Activated T-cell treated with anti-CD3 and anti-CD28 coated beads for 4 hours (primary cell): Measurements from ENCODE around the gene NAGPA.

Experiments
- DNase-seq: peaks from one replicate; pipeline ENCODE4 v3.0.0-alpha.2; 2020

The NAGPA gene

DNA sequence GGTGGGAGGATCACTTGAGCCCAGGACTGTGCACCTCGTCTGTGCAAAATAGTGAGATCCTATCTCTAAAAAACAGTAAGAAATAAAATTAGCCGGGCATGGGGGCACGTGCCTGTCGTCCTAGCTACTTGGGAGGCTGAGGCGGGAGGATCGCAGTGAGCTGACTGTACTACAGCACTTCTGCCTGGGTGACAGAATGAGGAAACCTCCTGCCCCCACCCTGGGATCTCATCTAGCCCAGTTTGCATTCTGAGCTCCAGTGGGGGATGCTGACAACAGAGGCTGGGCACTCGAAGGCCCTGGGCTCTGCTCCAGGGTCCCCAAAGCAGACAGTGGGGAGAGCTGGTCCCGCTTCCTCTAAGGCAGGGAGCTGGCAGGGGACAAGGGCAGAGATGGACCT is 7.1 kb downstream of the NAGPA start:
- DNase-seq = no peak

DNA sequence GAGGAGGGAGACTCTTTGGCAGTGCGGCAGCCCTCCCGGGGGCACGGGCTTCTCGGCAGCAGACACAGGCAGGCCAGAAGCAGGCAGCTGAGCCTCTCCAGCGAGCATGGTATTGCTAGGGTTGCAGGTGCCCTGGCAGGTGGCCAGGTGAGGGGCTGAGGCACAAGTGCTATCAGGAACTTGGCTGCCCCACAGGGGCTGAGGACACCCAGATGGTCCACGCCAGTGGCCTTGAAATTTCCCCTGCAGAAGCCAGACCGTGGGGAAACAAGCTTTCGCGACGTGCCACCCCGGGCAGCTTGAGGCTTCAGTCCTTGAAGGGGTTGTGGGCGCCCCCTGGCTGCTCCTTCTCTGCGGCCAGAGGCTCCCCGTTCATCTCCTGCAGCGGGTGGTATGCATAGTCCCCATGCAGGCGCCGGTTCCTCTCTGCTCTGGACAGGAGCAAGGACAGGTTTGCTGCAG is 8.5 kb downstream of the NAGPA start:
- no peak for DNase-seq

DNA sequence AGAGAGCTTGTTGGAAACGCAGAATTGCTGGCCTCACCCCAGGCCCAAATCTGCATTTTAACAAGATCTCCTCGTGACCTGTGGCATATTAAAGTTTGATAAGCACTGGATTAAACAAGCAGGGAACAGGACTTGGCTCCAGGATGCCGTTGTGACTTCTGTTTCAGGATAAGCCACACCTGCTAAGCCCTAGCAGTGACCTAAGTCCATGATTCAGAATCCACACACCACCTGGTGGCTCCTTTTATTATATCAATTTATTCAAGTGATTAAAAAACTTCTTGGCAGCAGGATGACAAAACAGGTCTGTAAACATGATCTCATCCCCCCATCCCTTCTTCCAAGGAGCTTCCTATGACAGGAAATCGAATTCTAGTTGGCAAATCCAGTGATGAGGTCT is 9.1 kb downstream of the NAGPA start:
- no peak for DNase-seq

DNA sequence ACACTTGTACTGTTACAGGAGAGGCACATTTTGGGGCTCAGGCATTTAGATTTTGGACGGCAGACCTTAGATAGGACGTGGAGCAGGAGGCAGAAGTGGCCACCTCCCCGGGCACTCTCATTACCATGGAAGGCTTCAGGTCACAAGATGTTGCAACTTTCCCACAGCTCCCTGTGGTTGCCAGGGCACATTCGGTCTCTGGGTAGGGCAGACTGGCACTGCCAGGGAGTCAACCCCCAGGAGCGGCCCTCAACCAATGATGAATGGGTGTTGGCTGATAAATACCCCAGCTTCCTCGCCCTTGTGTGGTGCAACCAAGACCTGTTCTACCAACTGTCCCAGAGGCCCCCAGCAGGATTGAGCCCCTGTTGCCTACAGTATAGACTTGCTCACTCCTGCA is 11.2 kb downstream of the NAGPA start:
- DNase-seq = no peak

GRCh38 chr16:5020551-5020950 is 13.2 kb downstream of the NAGPA start:
- no peak for DNase-seq

DNA sequence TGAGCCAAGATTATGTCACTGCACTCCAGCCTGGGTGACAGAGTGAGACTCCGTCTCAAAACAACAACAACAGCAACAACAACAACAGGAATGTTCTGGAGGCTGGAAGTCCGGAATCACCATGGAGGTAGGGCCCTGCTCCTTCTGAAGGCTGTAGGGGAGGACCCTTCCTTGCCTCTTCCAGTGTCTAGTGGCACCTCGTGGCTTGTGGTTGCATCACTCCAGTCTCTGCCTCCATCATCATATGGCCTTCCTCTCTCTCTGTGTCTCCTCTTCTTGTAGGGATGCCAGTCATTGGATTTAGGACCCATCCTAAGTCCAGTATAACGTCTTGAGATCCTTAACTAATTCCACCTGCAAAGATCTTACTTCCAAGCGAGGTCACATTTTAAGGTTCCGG is 14.0 kb downstream of the NAGPA start:
- no peak for DNase-seq

DNA sequence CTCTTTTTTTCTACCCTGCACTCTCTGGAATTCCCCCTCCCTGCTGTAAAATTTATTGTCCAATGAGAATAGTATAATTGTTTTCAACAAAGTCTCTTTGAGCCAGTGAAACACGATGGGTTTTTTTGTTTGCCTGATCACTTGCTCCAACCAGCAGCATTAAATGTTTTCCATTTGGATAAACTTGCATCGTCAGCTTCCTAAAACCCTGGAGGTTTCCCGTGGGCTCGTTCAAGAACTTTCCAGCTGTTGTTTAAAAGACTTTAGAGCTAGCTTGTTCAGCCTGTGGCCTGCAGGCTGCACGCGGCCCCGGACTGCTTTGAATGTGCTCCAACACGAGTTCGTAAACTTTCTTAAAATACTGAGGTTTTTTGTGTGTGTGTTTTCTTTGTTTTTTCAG is 14.9 kb downstream of the NAGPA start:
- no peak for DNase-seq

- DNase-seq = no peak
These were observed 16.1 kb downstream of the NAGPA start for GRCh38 chr16:5017678-5017969.

DNA sequence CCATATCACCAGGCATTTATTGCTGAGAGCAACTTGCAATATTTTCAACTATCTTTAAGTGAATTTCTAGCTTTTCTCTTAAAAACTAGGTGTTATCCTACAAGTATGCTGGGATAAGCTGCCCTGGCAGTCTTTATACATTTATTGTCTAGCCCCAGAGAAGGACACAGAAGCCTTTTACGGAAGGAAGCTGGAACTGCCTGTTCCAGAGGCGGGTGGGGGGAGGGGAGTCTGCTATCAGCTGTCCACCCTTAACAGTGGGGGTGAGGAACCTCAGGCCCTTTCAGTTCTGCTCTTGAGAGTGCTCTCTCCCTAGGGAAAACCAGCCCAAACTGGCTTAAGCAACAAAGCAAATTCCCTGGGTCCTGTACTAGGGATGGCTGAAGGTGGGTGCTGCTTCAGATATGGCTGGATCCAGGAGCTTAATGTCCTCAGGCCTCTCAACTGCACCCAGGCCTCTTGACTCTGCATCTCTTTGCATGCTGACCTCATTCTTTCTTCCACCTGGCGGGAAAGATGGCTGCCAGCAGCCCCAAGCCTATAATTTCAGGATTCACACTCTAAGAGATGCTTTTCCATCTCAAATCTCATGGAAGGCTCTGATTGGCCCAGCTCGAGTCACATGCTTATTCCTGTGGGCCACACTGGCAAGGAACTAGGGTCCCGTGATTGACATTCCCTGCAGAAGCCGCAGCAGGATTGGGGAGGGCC is 16.6 kb downstream of the NAGPA start:
- no peak for DNase-seq

- DNase-seq = no peak
These were observed 17.8 kb downstream of the NAGPA start for GRCh38 chr16:5015887-5016286.

GRCh38 chr16:5015351-5015750 is 18.4 kb downstream of the NAGPA start:
- DNase-seq = no peak

DNA sequence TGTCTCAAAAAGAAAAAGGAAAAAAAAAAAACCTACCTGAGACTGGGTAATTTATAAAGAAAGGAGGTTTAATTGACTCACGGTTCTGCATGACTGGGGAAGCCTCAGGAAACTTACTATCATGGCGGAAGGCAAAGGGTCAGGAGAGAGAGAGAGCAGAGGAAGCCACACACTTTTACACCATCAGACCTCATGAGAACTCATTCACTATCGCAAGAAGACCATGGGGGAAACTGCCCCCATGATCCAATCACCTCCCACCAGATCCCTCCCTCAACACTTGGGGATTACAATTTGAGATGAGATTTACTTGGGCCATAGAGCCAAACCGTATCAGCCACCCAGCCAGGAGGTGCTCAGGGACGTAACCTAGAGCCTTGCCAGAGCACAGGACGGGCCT is 20.8 kb downstream of the NAGPA start:
- DNase-seq = no peak

GRCh38 chr16:5011637-5012036 is 22.1 kb downstream of the NAGPA start:
- DNase-seq = no peak

DNA sequence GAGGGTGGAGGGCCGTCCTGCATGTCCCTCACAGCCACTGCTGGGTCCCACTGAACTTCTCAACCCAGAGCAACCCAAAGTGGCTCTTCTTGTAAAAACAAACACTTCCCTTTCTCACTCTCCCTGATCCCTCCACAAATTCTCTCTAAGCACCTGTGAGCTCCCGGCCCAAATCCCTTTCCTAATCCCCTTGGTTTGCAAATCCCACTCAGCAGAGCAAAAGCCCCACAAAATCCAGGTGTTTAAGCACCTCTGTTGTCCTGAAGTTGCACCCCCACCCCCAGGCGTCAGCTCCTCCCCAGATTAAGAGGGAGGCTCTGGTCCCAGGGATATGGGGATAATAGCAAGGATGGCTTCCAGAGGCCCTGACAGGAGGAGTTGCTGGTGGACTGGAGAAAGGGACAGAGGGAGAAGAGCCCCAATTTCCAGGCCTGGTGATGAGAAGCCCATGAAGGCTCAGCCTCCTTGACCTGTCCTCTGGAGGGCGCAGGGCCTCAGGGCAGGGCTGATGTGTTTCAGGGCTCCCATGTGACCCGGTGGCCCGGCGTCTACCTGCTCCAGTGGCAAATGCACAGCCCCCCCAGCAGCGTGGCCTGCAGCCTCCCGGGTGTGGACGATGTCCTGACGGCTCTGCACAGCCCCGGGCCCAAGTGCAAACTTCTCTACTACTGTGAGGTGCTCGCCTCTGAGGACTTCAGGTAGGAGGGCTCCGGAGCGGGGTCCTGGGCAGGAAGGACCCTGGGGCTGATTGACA is 23.0 kb downstream of the NAGPA start:
- DNase-seq = no peak

- DNase-seq = no peak
These were observed 25.4 kb downstream of the NAGPA start for GRCh38 chr16:5008311-5008731.

GRCh38 chr16:5007256-5007655 is 26.5 kb downstream of the NAGPA start:
- DNase-seq = no peak

DNA sequence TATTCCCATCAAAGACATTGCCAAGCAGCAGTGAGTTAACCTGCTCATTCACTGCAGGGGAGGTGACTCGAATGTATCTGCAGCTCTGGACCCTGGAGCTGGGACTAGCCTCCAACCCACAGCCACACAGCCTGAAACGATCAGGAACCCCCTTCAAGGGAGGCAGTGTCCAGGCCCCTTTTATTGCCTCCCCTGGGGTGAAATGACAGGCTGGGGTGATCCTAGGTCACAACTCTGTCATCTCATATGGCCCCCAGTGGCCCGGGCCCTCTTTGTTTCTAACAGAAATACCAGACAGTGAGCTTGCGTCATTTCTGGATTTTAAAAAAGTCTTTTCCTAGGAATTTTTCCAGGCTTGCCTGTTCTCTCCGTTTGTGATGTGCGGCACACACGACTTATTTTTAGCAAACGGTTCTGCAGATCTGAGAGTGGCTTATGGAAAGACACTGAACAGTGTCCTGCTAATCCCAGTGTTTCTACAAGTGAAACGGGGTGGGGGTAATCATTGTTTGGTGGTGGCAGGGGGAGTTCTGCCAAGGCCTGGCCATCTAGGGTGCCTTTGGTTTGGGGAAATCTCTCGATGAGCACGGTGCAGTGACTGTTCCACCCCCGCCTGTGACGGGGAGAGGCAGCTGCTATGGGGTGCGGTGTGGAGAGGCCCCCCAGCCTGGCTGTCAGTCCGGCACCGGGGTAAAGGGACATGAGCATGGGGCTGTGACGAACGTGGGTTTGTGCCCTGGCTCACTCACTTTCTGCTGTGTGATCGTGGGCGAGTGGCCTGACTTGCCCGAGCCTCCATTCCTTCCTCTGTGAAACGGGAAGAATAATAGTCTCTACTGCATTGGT is 27.2 kb downstream of the NAGPA start:
- no peak for DNase-seq

GRCh38 chr16:5005916-5006315 is 27.8 kb downstream of the NAGPA start:
- DNase-seq = no peak

- DNase-seq = no peak
These were observed 29.4 kb downstream of the NAGPA start for GRCh38 chr16:5004311-5004710.

DNA sequence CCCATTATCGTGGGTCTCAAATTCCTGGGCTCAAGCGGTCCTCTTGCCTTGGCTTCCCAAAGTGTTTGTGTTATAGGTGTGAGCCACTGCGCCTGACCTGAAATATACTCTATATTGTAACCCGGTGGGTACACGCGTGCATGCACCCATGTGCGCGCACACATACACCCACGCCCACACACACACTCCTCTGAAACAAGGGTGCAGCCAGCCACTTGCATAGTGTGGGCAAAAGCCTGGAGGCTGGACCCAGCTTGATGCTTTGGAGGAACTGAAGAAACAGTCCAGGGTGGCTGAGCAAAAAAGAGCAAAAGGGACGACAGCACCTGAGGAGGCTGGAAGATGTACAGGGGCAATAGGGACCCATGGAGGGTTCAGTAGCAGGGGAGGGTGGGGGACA is 29.9 kb downstream of the NAGPA start:
- DNase-seq = no peak

GRCh38 chr16:5003211-5003610 is 30.5 kb downstream of the NAGPA start:
- DNase-seq = no peak

GRCh38 chr16:5002699-5003143 is 31.0 kb downstream of the NAGPA start:
- no peak for DNase-seq

GRCh38 chr16:5001986-5002385 is 31.7 kb downstream of the NAGPA start:
- DNase-seq = no peak

DNA sequence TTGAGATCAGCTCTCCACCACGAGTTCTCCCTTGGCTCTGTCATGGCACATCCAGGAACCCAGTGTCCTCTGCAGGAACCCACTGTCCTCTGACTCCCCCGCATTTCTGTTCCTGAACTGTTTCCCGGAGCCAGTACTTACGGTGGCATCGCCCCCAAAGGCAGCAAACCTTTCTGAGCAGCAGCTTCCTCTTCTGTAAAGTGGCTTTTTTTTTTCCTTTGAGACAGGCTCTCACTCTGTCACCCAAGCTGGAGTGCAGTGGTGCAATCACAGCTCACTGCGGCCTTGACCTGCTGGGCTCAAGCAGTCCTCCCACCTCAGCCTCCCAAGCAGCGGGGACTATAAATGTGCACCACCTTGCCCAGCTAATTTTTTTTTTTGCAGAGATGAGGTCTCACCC is 32.2 kb downstream of the NAGPA start:
- DNase-seq = no peak
